Posterior cingulate gyrus (tissue), 11 donors: ENCODE data around the gene AREL1.
"Not testable (repeated sequence)": the region's sequence is repeated elsewhere in the genome, so short reads cannot be mapped to it uniquely, and the experiment has no call there.

Experiments used
- DNase-seq, 10 donors: peaks; one replicate each; pipeline versions ENCODE4 v3.0.0 to v3.0.0-alpha.2; 2020 to 2021; ENCODE audit warnings: mixed read lengths in 3 of 10
- intact Hi-C: fragments of 100-400 bp; cut with DNase I; formaldehyde crosslinking; loops from one replicate; pipeline ENCODE4 v1.15.1; 2023

AREL1 gene

GRCh38 chr14:74712499-74713394 is at the start of gene AREL1, which contains the start of gene FCF1:
Gene AREL1, minus strand, starts transcription at chr14:74713080. Its CDS starts 27,465 bp downstream, at chr14:74685615.
Gene FCF1, plus strand, starts transcription at chr14:74713144. Its CDS starts 54 bp downstream, at chr14:74713198.
- DNase-seq = peak; percentile 69 to 97 (median 86)
- intact Hi-C loops = loop anchor here (5.0 kb wide), 1 partner anchor 50 kb away; the partner anchor contains the start of gene YLPM1

GRCh38 chr14:74758505-74758904 is 45.6 kb upstream of the AREL1 start:
- intact Hi-C loops, DNase-seq: not testable (repeated sequence)

- intact Hi-C loops = no loop called here
- no peak for DNase-seq
These were observed 43.4 kb upstream of the AREL1 start for GRCh38 chr14:74756326-74756725.

- intact Hi-C loops = no loop called here
- no peak for DNase-seq
These were observed 42.0 kb upstream of the AREL1 start for GRCh38 chr14:74754899-74755298.

GRCh38 chr14:74754157-74754556 is 41.3 kb upstream of the AREL1 start:
- DNase-seq = no peak
- intact Hi-C loops = no loop called here

- DNase-seq = no peak
- intact Hi-C loops = no loop called here
These were observed 34.4 kb upstream of the AREL1 start for GRCh38 chr14:74747237-74747636.

- intact Hi-C loops = no loop called here
- DNase-seq = no peak
These were observed 26.6 kb upstream of the AREL1 start for GRCh38 chr14:74739293-74740030.

GRCh38 chr14:74737753-74738325 is 25.0 kb upstream of the AREL1 start:
- intact Hi-C loops = no loop called here
- DNase-seq = no peak

- intact Hi-C loops = no loop called here
- DNase-seq = no peak
These were observed 22.2 kb upstream of the AREL1 start for GRCh38 chr14:74735125-74735524.

- no peak for DNase-seq
- intact Hi-C loops = no loop called here
These were observed 20.3 kb upstream of the AREL1 start for GRCh38 chr14:74733221-74733620.

- intact Hi-C loops = no loop called here
- no peak for DNase-seq
These were observed 19.5 kb upstream of the AREL1 start for GRCh38 chr14:74732387-74732786.

GRCh38 chr14:74723134-74723533 is 10.3 kb upstream of the AREL1 start:
- no peak for DNase-seq
- intact Hi-C loops = no loop called here

GRCh38 chr14:74720526-74720925 is 7.6 kb upstream of the AREL1 start:
- intact Hi-C loops = no loop called here
- DNase-seq = no peak

GRCh38 chr14:74713395-74713735 is 485 bp upstream of the AREL1 start:
- intact Hi-C loops = loop anchor here (5.0 kb wide), 1 partner anchor 49 kb away; the partner anchor contains the start of gene YLPM1

GRCh38 chr14:74711651-74712050 is 1.2 kb downstream of the AREL1 start:
- no peak for DNase-seq
- intact Hi-C loops = loop anchor here (5.0 kb wide), 1 partner anchor 51 kb away; the partner anchor contains the start of gene YLPM1

More at GRCh38 chr14:74713395-74713735, 485 bp upstream of the AREL1 start:
- no peak for DNase-seq

GRCh38 chr14:74710480-74710879 is 2.4 kb downstream of the AREL1 start:
- intact Hi-C loops = loop anchor here (5.0 kb wide), 1 partner anchor 52 kb away; the partner anchor contains the start of gene YLPM1
- DNase-seq = no peak

- no peak for DNase-seq
- intact Hi-C loops = no loop called here
These were observed 7.0 kb downstream of the AREL1 start for GRCh38 chr14:74705613-74706500.

- DNase-seq = no peak
- intact Hi-C loops = no loop called here
These were observed 8.2 kb downstream of the AREL1 start for GRCh38 chr14:74704656-74705055.

GRCh38 chr14:74703043-74703442 is 9.8 kb downstream of the AREL1 start:
- intact Hi-C loops = no loop called here
- DNase-seq = no peak

GRCh38 chr14:74702293-74702692 is 10.6 kb downstream of the AREL1 start:
- DNase-seq = no peak
- intact Hi-C loops = no loop called here
